Astrocyte of the cerebellum (primary cell): Measurements from ENCODE around the gene SMPD3.

ENCODE experiments used
- DNase-seq: peaks from one replicate; pipeline ENCODE4 v3.0.0-alpha.2; 2011; ENCODE audit warnings: low read depth
- H3K4me3 ChIP-seq: 2 replicates; pipeline ENCODE4 v1.5.1; 2011; ENCODE audit warnings: mild to moderate bottlenecking, low read depth, low read length, moderate library complexity
- in situ Hi-C: cut with HindIII; loops from 2 replicates; pipeline ENCODE4 v1.10.0; 2017; ENCODE audit warnings: low sequenced_read_pairs
- TF ChIP-seq, protein P1 (sequence below): IDR thresholded peaks from 2 replicates; pipeline ENCODE4 v1.5.1; 2012; ENCODE audit warnings: low read length, low read depth, moderate library complexity, mild to moderate bottlenecking; ENCODE audit errors: missing control alignments

SMPD3 gene

DNA sequence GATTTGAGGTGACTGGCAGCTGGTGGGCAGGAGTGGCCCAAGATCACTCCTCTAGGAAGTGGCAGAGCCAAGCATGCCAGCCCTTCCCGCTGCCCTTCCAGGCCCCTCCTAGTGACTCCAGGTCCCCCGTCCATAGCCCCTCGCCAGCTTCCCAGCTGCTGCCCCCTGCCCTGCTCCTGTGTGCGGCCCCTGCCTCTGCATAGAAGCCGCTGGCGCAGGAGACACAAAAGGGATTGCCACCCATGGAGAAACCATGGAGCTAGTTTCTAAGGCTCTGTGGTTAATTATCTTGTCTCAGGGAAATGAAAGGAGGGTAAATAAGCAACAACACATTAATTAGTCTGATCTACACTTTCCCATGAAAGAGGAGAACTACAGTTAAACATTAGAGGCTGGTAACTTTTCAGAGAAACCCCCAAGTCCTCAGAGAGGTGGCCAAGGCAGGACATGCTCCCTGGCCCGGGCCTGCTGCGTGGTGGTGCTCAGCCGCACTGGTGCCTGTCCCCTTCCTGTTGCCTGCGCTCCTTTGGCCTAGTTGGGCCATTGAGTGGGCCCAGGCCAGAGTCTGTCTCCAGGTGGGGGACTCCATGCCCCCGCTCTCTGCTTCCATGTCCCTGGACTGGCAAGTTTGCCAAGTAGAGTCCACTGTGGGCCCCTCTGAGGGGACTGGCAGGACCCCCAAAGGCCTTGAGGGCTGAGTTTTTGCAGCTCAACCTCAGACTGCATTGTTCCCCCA is 72.3 kb downstream of the SMPD3 start:
- in situ Hi-C loops: no loop called here
- DNase-seq: no peak
- H3K4me3 ChIP-seq: no peak overlapping the region
- TF ChIP-seq, protein P1, sequence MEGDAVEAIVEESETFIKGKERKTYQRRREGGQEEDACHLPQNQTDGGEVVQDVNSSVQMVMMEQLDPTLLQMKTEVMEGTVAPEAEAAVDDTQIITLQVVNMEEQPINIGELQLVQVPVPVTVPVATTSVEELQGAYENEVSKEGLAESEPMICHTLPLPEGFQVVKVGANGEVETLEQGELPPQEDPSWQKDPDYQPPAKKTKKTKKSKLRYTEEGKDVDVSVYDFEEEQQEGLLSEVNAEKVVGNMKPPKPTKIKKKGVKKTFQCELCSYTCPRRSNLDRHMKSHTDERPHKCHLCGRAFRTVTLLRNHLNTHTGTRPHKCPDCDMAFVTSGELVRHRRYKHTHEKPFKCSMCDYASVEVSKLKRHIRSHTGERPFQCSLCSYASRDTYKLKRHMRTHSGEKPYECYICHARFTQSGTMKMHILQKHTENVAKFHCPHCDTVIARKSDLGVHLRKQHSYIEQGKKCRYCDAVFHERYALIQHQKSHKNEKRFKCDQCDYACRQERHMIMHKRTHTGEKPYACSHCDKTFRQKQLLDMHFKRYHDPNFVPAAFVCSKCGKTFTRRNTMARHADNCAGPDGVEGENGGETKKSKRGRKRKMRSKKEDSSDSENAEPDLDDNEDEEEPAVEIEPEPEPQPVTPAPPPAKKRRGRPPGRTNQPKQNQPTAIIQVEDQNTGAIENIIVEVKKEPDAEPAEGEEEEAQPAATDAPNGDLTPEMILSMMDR: no peak

DNA sequence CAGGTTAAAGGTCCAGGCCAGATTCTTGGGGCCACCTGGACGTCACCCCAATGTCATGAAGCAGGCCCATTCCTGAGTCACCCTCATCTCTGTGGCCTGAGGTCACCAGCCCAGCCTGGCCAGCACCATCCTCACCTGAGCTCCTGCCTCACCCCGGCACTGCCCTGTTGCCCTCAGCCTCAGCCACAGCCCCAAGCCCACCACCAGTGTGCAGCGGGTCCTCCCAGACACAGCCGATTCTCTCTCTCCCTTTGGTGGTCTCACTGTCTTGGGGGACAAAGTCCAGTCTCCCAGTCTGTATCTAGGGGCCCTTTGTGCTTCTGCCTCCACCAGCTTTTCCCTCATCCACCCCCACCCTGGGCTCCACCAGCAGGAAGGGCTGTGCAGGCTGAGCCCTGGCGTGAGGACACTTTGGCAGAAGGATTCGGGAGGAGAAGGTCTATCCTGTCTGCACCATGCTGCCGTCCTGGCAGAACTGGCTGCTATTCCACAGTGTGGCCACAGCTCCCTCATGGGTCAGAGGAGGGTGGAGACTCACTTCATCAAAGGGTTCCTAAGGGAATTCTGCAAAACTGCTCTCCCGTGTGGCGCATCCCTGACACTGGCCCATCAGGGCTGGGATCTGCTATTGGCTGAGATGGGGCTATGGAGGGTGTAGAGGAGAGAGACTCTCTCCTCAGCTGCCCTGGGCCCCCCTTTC is 73.2 kb downstream of the SMPD3 start:
- no peak overlapping the region for H3K4me3 ChIP-seq
- no peak for DNase-seq
- in situ Hi-C loops: no loop called here
- TF ChIP-seq, protein P1: no peak

DNA sequence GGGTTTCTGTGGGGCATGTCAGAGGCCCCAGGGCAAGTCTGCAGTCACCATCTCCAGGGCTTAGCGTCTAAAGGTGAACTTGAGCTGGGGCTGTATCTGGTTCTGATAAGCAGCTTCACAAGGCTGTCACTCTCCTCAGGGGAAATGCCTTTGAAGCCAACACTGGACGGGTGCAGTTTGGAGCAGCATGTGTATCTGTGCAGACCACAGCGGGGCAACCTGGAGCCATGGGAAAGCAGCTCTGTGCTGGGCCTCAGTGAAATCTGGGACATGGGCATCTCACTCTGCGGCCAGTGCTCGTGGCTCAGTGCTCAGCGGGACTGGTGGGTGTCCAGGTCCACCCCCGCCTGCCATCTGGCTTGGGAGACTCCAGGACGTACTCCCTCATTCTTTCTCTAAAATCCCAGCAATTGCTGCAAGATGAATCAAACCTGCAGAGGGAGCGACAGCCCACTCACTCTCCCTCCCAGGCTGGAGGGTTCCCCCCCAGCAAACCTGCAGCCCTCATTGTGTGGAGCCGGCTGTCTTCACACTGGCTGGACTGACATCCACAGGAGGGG is 74.0 kb downstream of the SMPD3 start:
- in situ Hi-C loops: no loop called here
- no peak overlapping the region for H3K4me3 ChIP-seq
- DNase-seq: no peak
- TF ChIP-seq, protein P1: no peak

DNA sequence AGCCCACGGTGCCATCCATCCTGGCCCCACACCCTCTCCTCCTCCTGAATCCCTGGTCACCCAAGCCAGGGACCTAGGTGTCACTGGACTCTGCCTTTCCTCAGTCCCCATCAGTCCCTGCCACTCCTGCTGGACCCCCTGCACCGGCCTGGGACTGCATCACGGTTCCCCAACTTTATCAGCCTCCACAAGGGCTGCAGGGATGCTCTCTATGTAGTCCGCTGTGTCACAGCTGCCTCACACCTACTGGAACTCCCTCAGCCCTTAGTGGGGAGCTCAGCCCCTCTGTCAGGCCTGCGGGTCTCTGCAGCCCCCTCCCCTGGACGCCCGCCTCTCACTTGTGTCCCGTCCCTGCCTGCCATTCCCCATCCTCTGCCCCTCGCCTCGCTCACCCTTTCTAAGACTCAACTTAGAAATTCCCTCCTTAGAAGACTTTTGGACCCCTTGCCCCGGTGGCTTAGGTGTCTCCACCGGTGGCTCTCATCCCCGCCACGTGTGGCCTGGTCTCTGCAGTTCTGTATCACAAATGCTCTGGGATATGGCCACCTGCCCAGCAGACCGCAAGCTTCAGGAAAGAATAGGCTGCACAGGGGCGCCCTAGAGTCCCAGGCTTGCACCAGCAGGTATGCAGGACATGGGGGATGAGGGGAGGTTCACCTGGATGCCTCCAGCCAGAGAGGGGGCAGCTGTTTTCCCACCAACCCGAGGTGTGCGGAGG is 74.6 kb downstream of the SMPD3 start:
- TF ChIP-seq, protein P1: no peak
- in situ Hi-C loops: no loop called here
- no peak overlapping the region for H3K4me3 ChIP-seq
- no peak for DNase-seq

DNA sequence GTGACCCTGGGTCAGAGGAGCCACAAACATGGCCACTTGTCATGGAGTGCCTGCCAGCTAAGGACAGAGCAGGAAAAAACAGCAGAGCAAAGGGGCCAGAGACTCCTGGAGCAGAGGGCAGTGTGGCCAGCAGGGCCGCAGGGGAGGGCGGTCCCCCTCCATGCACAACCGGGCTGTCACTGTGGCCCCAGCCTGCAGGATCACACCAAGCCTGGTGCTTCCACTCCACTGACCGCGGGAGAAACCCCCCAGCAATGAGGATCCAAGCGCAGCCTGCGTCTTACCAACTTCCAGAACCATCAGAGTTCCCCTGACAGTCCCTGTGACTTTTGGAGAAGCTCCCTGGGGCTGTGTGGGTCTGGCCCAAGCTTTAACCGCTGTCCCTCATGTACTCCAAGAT is 75.5 kb downstream of the SMPD3 start:
- no peak overlapping the region for H3K4me3 ChIP-seq
- in situ Hi-C loops: no loop called here
- DNase-seq: no peak
- TF ChIP-seq, protein P1: no peak

DNA sequence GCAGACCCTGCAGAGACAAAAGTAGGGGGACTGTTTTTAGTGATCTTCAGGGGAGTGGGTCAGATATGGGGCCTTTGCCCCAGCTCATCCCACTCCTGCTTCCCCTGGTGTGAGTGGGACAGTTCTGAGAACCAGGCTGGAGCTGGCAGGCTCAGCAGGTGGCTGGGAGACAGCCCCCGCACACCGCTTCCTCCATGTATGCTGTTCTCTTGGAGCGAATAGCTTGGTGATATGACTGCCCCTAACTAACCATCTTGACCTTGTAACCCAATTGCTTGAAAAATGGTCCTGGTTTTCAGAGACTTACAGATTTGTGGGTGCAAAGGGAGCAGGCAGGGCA is 76.0 kb downstream of the SMPD3 start:
- DNase-seq: no peak
- in situ Hi-C loops: no loop called here
- TF ChIP-seq, protein P1: no peak
- no peak overlapping the region for H3K4me3 ChIP-seq
